Spleen (tissue), 11 donors: ENCODE data around the gene MATCAP1. TPM values are rescaled to one million over a fixed set of nuclear protein-coding genes. Genes with fewer than 3 reads are reported as not detected.

Experiments used
- DNase-seq: peaks from one replicate; pipeline ENCODE4 v3.0.0-alpha.2; 2020
- H3K27ac ChIP-seq, 8 donors: fragments of 200-600 bp; sonication (generic) in 7 of 8; 1 replicate in 4 of 8; 2 replicates in 4 of 8; pipeline versions ENCODE4 v1.5.0 to v1.8.0; 2016 to 2021; ENCODE audit warnings: inconsistent platforms in 4 of 8, mild to moderate bottlenecking in 4 of 8, moderate library complexity in 1 of 8
- H3K27me3 ChIP-seq, 7 donors: fragments of 200-600 bp; sonication (generic) in 6 of 7; replicated peaks in 1 of 7; 1 replicate in 4 of 7; 2 replicates in 3 of 7; pipeline versions ENCODE4 v1.5.0 to v1.8.0; 2016 to 2021; ENCODE audit warnings: inconsistent platforms in 3 of 7, mild to moderate bottlenecking in 1 of 7
- H3K36me3 ChIP-seq, 6 donors: fragments of 200-600 bp; sonication (generic) in 5 of 6; 1 replicate in 4 of 6; 2 replicates in 2 of 6; pipeline versions ENCODE4 v1.5.0 to v1.8.0; 2016 to 2021; ENCODE audit warnings: inconsistent platforms in 2 of 6
- H3K4me1 ChIP-seq, 6 donors: fragments of 200-600 bp; sonication (generic) in 5 of 6; 1 replicate in 3 of 6; 2 replicates in 3 of 6; pipeline versions ENCODE4 v1.5.0 to v1.8.0; 2016 to 2021; ENCODE audit warnings: inconsistent platforms in 3 of 6
- H3K4me3 ChIP-seq, 8 donors: fragments of 200-600 bp; sonication (generic) in 7 of 8; 1 replicate in 4 of 8; 2 replicates in 4 of 8; pipeline versions ENCODE4 v1.5.0 to v1.8.0; 2016 to 2021; ENCODE audit warnings: inconsistent platforms in 4 of 8, mild to moderate bottlenecking in 4 of 8, moderate library complexity in 2 of 8
- H3K9me3 ChIP-seq, 8 donors: fragments of 200-600 bp; sonication (generic) in 7 of 8; 1 replicate in 4 of 8; 2 replicates in 4 of 8; pipeline versions ENCODE4 v1.5.0 to v1.8.0; 2016 to 2021; ENCODE audit warnings: inconsistent platforms in 4 of 8
- POLR2A ChIP-seq, 3 donors: fragments of 450-650 bp; IDR thresholded peaks; one replicate each; pipeline ENCODE4 v1.5.1; 2017; ENCODE audit warnings: antibody characterized with exemption in 3 of 3, mild to moderate bottlenecking in 1 of 3
- POLR2AphosphoS5 ChIP-seq, 3 donors: sonication (generic); formaldehyde crosslinking; IDR thresholded peaks; one replicate each; pipeline ENCODE4 v1.5.1; 2017; ENCODE audit warnings: antibody characterized with exemption in 3 of 3
- WGBS, 5 donors: extraction: QIAGEN DNeasy Blood & Tissue Kit in 3 of 5; methylation state at CpG; one replicate each; pipeline versions ENCODE4 v1.1.5 to v1.1.7; 2013 to 2018; 5-methylcytosine and 5-hydroxymethylcytosine counted together
- intact Hi-C: fragments of 100-400 bp; cut with DNase I; formaldehyde crosslinking; loops from one replicate; pipeline ENCODE4 v1.15.0; 2023; ENCODE audit warnings: low total_unique reads
- polyA plus RNA-seq, 3 donors: library from polyadenylated mRNA; stranded (reverse); fragments of 200-250 nt; gene quantifications; one replicate each; pipeline ENCODE4 v1.2.1, GENCODE V29; 2013
- total RNA-seq, 7 donors: library from RNA; depleted of rRNA in 3 of 7; stranded (reverse); fragments of >200 nt in 3 of 7; fragmentation: NEBNext Ultra II Directional in 4 of 7; extraction: Animal tissue kit (Norgen Biotek cat#: 25700) in 4 of 7; gene quantifications; one replicate each; pipeline versions ENCODE4 v1.1.0 to v1.2.1, GENCODE V29; 2016 to 2021
- TF ChIP-seq, protein P1 (sequence below), 11 experiments: fragments of 200-600 bp in 7 of 11; fragments of 450-650 bp in 4 of 11; sonication (generic) in 4 of 11; IDR thresholded peaks in 8 of 11; conservative IDR thresholded peaks in 3 of 11; 1 replicate in 7 of 11; 2 replicates in 4 of 11; pipeline versions ENCODE4 v1.4.0 to v1.8.0; 2016 to 2021; ENCODE audit warnings: antibody characterized with exemption in 11 of 11, inconsistent platforms in 4 of 11, mild to moderate bottlenecking in 1 of 11
- donor health status: healthy with polysubstance abuse.
- donor health status: DM: no; HTN: no; CAD: no; lungs with moderate emphysema.
- donor health status: DM: no; HTN: no; CAD: no.
- donor health status: Bipolar disorder and iron deficiency.
- donor health status: healthy.
- donor health status: DM: no; HTN: no; CAD: no.
- donor health status: DM: yes; HTN: yes; CAD: no.

MATCAP1 gene
- total and polyA plus RNA-seq, 10 donors, result 8.9 to 59.4 (median 20.6) TPM

GRCh38 chr16:67177743-67178699 lies 5.7 kb downstream of the MATCAP1 start:
- intact Hi-C loops, result no loop called here
- WGBS, 5 donors, result 5 to 10% (median 6%) methylated on average over 33 to 73 of the region's 73 CpGs
- Histone ChIP-seq H3K4me1 (peaks cover 23 to 53% (median 41%) of the 10 kb centered on the region in 6 donors), H3K36me3 (no peaks in the 10 kb centered on the region), H3K27me3 (peaks cover 0 to 62% (median 11%) of the 10 kb centered on the region in 7 donors), H3K4me3 (peak overlapping the region; percentile 23 to 70 (median 36)), H3K9me3 (no peaks in the 10 kb centered on the region), H3K27ac (peak overlapping the region in 4 of 8 donors; percentile 4 to 54 (median 30))
- peak; percentile 89 for DNase-seq
- TF ChIP-seq POLR2AphosphoS5 (IDR thresholded peaks at IDR 0.05), result peak; percentile 49 to 72 (median 68)
- TF ChIP-seq, protein P1, sequence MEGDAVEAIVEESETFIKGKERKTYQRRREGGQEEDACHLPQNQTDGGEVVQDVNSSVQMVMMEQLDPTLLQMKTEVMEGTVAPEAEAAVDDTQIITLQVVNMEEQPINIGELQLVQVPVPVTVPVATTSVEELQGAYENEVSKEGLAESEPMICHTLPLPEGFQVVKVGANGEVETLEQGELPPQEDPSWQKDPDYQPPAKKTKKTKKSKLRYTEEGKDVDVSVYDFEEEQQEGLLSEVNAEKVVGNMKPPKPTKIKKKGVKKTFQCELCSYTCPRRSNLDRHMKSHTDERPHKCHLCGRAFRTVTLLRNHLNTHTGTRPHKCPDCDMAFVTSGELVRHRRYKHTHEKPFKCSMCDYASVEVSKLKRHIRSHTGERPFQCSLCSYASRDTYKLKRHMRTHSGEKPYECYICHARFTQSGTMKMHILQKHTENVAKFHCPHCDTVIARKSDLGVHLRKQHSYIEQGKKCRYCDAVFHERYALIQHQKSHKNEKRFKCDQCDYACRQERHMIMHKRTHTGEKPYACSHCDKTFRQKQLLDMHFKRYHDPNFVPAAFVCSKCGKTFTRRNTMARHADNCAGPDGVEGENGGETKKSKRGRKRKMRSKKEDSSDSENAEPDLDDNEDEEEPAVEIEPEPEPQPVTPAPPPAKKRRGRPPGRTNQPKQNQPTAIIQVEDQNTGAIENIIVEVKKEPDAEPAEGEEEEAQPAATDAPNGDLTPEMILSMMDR (IDR thresholded peaks at IDR 0.05 in 8 of 11, conservative IDR thresholded peaks at IDR 0.05 in 3 of 11), result peak in 3 of 11 experiments; percentile 9 to 43 (median 23)
- no peak for TF ChIP-seq POLR2A (IDR thresholded peaks at IDR 0.05)

GRCh38 chr16:67176662-67177061 lies 7.1 kb downstream of the MATCAP1 start:
- Histone ChIP-seq H3K27me3 (peaks cover 0 to 76% (median 11%) of the 10 kb centered on the region in 7 donors), H3K36me3 (no peaks in the 10 kb centered on the region), H3K4me3 (no peak overlapping the region), H3K9me3 (no peaks in the 10 kb centered on the region), H3K4me1 (peaks cover 19 to 51% (median 39%) of the 10 kb centered on the region in 6 donors), H3K27ac (no peak overlapping the region)
- TF ChIP-seq POLR2A (IDR thresholded peaks at IDR 0.05) (no peak), POLR2AphosphoS5 (IDR thresholded peaks at IDR 0.05) (no peak)
- TF ChIP-seq, protein P1 (IDR thresholded peaks at IDR 0.05 in 8 of 11, conservative IDR thresholded peaks at IDR 0.05 in 3 of 11), result no peak
- intact Hi-C loops, result no loop called here
- DNase-seq, result no peak
- WGBS, 5 donors, result 91 to 95% (median 94%) methylated on average over 4 to 12 of the region's 12 CpGs

GRCh38 chr16:67174706-67175231 lies 9.0 kb downstream of the MATCAP1 start:
- intact Hi-C loops, result no loop called here
- Histone ChIP-seq H3K36me3 (no peaks in the 10 kb centered on the region), H3K9me3 (no peaks in the 10 kb centered on the region), H3K4me3 (peak overlapping the region in 7 of 8 donors; percentile 36 to 71 (median 43)), H3K4me1 (peaks cover 22 to 70% (median 53%) of the 10 kb centered on the region in 6 donors), H3K27ac (peak overlapping the region in 7 of 8 donors; percentile 36 to 88 (median 82)), H3K27me3 (peaks cover 0 to 95% (median 23%) of the 10 kb centered on the region in 7 donors)
- no peak for DNase-seq
- TF ChIP-seq, protein P1 (IDR thresholded peaks at IDR 0.05 in 8 of 11, conservative IDR thresholded peaks at IDR 0.05 in 3 of 11), result no peak
- TF ChIP-seq POLR2AphosphoS5 (IDR thresholded peaks at IDR 0.05) (no peak), POLR2A (IDR thresholded peaks at IDR 0.05) (no peak)
- WGBS, 5 donors, result 30 to 52% (median 36%) methylated on average over 20 to 31 of the region's 31 CpGs
